ENCODE data around the gene SH3TC2.

DNA sequence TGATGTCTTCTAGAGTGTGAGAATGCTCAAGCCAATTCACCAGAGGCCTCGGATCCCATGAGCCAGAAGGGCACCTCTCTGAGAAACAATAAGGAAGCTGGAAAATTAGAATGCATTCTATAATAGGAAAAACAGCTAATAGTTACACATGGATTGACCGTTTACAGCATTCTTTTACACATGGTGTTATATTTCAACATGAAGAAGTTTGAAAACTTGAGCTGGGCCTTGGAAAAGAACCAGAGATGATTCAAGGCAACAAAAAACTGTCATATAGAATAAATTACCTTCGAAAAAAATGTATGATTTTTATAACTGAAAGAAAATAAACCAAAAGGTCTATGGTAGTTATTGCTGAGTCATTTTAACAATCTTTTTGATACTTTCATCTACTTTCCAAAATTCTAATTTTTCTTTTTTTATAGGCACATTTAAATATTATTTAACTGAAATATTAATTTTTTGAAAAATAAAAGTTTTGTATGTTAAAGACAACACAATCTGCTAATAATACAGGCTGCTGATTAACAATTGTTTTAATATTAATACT is 6.2 kb downstream of the SH3TC2 start:
- TF ChIP-seq SIN3A (IDR thresholded peaks at IDR 0.05; ENCODE audit: borderline replicate concordance, insufficient read depth, low read length) (no peak), POLR2AphosphoS5 (IDR thresholded peaks at IDR 0.05; ENCODE audit: low read depth, low read length) (no peak)
- TF ChIP-seq, protein P1, sequence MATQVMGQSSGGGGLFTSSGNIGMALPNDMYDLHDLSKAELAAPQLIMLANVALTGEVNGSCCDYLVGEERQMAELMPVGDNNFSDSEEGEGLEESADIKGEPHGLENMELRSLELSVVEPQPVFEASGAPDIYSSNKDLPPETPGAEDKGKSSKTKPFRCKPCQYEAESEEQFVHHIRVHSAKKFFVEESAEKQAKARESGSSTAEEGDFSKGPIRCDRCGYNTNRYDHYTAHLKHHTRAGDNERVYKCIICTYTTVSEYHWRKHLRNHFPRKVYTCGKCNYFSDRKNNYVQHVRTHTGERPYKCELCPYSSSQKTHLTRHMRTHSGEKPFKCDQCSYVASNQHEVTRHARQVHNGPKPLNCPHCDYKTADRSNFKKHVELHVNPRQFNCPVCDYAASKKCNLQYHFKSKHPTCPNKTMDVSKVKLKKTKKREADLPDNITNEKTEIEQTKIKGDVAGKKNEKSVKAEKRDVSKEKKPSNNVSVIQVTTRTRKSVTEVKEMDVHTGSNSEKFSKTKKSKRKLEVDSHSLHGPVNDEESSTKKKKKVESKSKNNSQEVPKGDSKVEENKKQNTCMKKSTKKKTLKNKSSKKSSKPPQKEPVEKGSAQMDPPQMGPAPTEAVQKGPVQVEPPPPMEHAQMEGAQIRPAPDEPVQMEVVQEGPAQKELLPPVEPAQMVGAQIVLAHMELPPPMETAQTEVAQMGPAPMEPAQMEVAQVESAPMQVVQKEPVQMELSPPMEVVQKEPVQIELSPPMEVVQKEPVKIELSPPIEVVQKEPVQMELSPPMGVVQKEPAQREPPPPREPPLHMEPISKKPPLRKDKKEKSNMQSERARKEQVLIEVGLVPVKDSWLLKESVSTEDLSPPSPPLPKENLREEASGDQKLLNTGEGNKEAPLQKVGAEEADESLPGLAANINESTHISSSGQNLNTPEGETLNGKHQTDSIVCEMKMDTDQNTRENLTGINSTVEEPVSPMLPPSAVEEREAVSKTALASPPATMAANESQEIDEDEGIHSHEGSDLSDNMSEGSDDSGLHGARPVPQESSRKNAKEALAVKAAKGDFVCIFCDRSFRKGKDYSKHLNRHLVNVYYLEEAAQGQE (IDR thresholded peaks at IDR 0.05; ENCODE audit: insufficient read depth in 1 of 2, low read depth in 2 of 2, low read length in 2 of 2): no peak

Measured in PFSK-1 (cell line).